OCI-LY1 (cell line): ENCODE measurements around the gene INO80E.

Experiments used
- CTCF ChIP-seq: fragments of 200-600 bp; sonication (generic), shearing (Covaris generic); IDR thresholded peaks from 2 replicates; pipeline ENCODE4 v1.5.1; 2017; ENCODE audit warnings: mild to moderate bottlenecking, antibody characterized with exemption, low read length, moderate library complexity, mixed read lengths
- EZH2 ChIP-seq: fragments of 200-600 bp; sonication (generic), shearing (Covaris generic); IDR thresholded peaks from 2 replicates; pipeline ENCODE4 v1.8.0; 2017; ENCODE audit warnings: borderline replicate concordance, mixed run types, mild to moderate bottlenecking, antibody characterized with exemption, low read length, moderate library complexity, mixed read lengths

- no peak for TF ChIP-seq CTCF
- TF ChIP-seq EZH2, result no peak
Measured at GRCh38 chr16:29983420-29984136, 12.5 kb upstream of the INO80E start.
